Ureter (tissue), 1 donor: ENCODE measurements around the gene SMG6. TPM values are rescaled to one million over a fixed set of nuclear protein-coding genes. Genes with fewer than 3 reads are reported as not detected.

ENCODE experiments used
- DNase-seq: peaks from one replicate; pipeline ENCODE4 v3.0.0-alpha.2; 2020; ENCODE audit warnings: low spot score
- total RNA-seq: library from RNA; stranded (reverse); gene quantifications from one replicate; pipeline ENCODE4 v1.2.4, GENCODE V29; 2023
- donor health status: DM: yes; HTN: yes; CAD: no.

The SMG6 gene
- total RNA-seq, 1 donor from 2014 or later, result 58.4 TPM

DNA sequence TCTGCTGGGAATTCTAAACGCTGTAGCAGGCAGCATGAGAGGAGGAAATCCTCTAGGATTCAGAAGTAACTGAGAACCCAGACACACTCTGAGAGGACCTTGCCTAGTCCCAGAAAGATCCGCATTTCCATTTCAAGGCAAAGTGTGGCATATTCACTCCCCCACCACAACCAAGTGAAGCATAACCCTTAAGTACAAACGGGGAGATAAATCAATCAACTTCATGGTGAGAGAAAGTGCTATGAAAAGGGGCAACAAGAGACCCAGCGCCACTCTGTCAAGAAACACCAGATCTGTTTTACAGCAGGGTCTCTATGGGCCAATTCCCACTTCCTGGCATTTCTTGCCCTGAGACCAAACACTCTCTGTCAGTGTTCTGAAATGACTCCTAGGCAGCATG, 68.3 kb downstream of the SMG6 start:
- DNase-seq, result no peak

DNA sequence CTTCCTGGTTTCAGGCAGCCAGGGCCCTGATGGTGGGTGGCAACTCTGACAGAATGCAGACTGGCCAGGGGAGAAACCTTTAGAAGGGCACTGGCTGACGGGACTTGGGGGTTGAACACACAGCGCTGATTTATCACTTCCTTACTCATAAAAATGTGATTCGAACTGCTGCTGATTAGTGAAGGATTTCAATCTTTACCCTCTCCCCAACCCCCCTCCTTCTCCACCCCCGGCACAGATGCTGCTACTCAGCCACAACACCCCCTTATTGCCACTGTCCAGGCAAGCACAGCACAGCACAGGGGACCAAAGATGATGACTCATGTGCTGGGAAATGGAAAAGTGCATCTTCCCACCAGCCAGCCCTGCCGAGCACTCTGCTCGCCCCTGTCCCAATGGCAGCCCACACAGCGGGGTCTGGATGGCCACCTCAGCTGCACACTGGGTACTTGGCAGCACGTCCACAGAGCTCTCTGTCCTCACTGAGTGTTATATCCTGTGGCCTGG, 70.1 kb downstream of the SMG6 start:
- DNase-seq, result no peak

DNA sequence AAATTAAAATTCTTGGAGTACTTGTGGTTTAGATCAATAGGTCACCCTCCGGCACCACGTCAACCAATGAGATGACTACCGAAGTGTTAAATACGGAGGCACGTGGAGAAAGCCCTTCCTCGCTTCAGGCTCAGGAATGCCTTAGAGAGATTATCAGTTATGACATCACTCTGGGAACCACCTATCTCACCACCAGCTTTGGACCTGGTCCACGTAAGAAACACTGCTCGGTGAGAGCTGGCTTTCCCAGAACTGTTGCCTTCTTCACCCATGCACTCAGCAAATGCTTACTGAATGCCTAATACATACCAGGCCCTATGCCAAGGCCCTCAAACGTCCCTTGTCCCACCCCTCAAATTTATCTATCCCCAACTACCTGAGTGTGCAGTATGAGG, 71.3 kb downstream of the SMG6 start:
- DNase-seq, result no peak

DNA sequence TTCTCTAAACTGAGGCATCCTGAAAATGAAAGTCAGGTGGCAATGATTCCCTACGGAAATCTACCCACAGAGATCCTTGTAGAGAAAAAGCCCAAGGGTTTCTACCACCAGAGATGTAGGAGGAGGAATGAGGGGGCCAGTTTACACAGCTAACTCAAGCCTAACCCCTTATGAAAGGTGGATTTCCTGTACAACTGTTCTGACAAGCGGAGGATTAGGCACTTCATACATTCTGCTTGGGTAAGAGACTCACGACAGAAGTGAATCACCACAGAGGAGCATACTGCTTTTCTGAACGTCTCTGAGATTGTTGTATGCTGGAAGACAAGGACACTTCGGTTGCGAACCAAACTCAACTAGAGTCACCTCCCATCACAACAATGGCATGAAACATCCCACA, 72.7 kb downstream of the SMG6 start:
- DNase-seq, result no peak

DNA sequence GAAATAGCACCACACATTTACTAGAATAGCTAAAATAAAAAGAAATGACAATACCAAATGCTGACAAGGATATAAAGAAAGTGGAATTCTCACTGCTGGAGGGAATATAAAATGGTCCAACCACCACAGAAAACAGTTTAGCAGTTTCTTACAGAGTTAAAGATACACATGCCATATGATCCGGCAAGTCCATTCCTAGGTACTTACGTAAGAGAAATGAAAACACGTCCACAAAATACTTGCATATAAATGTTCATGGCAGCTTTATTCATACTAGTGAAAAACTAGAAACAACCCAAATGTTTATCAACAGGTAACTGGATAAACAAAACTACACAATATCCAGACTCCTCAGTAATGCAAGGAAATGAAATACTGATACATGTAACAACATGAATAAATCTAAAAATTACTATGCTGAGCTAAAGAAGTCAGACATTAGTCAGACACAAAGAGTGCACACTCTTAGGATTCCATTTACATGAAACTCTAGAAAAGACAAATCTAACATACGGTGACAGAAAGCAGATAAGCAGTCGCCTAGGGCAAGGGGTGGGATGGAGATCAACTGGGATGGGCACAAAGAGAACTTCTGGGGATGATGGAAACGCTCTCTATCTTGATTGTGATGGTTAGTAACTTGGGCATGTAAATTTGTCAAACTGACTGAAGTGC, 76.4 kb downstream of the SMG6 start:
- DNase-seq, result no peak

DNA sequence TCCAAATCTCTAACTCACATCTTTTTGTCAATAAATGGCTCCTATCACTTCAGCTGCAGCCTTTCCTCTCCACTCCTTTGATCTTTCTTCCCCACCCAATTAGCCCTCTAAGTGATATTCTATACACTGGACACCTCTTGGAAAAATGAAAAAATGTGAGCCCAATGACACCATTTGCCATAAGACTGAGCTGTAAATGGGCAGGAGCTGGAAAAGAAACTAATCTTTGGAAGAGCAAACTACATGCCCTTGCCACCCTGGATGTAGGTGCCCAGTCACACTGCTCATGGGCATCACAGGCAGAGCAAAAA, 80.0 kb downstream of the SMG6 start:
- no peak for DNase-seq

DNA sequence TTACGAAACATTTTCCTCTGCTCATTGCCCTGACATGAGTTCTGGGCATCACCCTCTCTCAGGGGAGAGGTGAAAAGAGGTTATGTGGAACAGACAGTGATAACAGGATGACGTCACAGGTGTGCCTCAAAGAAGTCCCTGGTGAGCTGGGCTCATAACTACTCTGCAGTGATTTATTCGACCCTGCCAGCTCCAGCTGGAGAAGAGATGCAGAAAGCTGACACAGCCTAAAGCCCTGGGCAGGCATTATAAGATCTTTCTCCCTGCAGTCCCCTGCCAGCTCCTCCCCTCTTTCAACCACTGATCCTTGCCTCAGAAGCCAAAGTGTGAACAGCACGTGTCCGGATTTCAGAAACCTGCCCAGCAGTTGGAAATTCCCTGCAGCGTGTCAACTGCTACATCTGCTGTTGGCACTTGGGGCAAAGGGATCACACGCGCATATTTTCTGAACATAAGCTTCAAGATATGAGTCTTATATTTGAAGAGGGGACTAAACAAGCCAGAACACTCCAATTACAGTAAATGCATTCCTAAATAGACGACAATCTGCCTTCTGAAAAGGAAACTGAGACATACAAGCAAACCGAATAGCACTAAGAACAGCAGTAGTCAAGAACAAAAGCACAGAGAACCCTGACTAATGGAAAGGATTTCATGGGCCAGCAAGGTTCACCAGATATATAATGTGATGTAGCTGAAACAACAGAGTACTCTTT, 80.5 kb downstream of the SMG6 start:
- DNase-seq, result no peak

DNA sequence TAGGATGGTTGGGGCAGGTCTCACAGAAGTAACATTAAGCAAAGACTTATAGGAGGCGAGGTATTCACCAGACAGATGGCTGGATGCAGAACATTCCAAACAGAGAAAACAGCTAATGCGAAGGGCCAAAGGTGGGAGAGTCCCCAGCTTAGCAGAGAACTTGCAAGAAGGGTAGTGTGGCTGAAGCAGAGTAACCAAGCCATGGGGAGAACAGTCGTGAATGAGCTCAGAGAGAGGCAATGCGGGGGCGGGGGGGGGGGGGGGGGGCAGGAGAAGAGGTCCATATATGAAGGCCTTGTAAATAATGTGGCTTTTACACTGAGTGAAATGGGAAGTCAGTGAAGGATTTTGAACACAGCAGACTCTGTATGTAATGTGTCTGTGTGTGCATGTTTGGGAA, 81.3 kb downstream of the SMG6 start:
- no peak for DNase-seq

DNA sequence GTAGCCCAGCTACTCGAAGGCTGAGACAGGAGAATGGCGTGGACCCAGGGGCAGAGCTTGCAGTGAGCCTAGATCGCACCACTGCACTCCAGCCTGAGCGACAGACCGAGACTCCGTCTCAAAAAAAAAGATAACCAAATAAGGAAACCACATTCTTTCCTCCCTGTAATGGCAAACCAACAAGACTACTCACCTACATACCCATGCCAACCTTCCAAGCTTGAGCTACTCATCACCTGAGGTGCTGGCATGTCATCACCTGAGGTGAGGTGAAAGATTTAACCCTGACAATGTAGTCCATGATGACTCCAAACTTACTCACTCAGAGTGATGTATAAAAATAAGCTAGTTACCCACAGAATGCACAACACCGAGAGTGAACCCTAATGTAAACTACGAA, 85.2 kb downstream of the SMG6 start:
- DNase-seq, result no peak

DNA sequence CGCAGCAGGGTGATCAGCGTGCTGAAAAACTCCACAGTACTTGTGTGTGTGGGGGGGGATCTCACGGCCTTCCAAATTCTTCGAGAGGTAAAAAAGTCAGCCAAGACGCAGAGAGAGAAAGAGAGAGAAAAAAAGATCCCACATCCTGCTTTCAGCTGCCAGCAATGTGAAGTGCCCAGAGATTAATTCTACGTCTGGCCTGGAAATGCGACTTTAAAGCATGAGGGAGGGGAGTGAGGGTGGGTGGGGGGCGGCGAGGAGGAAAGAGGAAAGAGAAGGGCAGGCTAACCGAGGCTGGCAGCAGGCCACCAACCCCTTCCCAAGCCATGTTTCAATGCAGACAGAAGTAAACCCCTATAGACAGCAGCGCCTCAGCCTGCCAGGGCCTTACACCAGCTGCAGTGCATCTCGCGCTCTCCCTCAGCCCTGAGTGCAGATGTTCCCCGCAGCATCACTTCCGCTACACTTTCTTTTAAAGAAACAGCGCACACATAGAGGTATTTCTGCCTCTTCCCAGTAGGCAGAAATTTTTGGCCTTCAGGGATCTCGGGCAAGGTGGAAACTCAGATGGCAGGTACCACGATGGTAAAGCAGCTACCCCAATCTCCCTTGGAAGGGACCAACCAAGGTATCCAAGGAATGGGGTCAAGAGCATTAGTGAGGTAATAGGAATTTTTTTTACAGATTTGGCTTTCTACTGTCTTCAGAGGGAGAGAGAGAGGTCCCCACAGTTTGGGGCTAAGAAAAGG, 87.8 kb downstream of the SMG6 start:
- peak; percentile 63 for DNase-seq

DNA sequence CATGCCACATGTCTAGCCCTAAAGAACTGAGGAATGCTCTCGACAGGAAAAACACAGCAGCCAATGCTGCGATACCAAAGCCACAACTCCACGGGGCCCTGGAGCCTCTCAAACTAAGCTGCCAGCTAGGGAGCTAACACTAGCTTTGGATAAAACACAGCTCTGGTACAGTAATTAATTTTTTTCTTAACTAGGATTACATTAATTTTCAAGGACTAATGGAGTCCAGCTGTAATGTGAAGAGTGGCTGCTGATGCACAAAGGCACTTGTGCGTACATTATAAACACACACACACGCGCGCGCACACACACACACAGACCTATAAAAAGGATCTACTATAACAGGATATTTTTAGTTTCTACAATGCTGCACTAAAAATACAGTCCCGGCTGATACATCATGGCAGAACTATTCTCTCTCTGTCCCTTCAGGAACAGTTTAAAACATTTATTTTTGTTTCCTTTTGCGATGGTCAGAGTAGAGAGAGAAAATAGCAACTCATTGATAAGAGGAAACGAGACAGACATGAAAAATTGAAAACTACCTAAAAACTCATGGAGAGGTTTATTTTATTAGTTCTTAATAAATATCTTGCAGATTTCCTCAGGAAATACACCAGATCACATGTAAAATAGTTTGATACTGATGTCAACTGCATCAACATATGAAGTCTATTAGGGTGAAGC, 88.5 kb downstream of the SMG6 start:
- DNase-seq, result no peak

DNA sequence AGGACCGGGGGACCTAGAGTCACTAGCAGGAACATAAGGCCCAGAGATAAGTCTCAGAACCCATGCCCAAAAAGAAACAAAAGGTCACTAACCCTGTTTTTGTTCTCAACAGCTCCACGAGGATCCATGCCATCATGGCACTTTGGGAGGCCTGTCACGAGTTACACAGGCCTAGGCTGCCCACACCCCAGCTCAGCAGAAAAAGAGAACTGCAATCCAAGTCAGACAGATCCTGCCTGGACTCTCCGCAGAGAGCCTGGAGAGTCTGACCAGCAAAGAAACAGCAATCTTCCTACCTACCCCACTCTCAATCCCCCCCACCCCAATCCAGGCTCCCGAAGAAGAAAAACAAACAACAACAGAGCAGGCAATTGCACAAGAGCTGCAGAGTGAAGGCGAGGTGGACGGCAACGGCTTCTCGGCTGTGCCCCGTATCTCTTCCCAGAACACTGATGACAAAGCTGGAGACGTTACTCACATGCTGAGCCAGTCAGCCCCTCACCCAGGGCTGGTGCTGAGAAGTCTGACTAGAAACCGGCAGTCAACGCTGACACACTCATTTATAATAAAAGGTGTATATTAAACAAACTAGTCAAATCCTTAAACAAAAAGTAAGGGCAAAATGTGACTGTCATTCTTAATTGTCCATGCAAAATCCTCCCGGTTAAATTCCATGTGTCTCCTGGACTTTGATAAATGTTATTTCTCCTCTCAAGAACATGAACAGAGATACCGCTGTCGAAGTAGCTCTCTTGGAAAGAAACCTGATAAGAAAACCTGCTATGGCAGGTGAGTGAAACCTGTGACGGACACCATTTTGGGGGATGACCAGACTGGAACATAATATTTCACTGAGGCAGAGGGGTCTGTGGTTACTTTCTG, 89.3 kb downstream of the SMG6 start:
- DNase-seq, result no peak

DNA sequence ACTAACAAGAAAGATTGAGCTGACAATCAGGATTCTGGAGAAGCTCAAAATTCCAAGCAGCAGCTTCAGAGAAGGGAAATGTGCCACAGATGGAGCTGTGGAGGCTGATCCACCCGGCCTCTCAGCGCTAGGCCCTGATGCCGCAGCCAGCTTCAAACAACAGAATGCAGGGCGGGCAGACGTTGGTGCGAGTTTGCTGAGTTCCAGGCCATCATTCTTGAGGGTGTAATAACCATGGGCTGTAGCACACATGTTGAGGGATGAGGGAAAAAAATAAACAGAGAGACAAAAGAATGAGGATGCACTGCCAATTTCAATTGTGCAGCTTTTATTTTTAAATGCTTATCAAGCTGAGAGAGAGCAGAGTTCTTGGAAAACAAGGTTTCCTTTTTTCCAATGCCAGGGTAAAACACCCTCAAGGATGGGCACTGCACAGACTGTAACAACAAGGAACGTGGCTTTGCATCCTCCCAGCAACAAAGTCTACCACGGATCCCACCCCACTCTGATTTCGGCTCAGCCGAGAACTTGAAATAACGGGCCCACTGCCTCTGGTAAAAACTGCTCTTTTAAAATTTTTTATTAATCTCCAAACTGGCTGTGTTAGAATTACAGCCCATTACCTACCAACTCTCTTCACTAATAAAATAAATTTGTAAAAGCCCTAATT, 90.2 kb downstream of the SMG6 start:
- no peak for DNase-seq

DNA sequence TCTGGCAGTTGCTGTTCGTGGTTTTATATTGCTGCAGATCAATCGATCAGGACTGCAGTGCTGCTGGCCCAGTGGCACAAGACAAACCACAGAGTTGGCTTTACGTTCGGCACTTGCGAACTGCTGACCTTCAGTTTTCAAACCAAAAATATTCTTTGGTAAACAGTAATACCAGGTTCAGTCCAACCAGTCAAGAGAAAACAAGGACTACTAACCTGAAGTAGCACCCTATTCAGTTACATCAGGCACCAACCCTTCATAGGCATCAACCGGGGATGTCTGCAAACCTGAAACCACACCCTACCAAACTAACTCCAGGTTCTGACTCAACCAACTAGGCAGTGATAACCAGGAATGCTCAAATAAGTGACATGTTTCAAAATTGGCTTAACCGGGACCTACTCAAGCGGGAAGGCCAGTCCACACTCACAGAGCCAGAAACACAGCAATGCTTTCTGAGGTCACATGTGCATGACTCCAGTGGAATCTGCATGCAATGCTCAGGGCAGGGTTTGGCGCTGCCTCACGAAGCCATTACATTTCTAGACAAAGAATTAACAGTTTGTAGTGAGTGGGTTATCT, 91.1 kb downstream of the SMG6 start:
- DNase-seq, result no peak

DNA sequence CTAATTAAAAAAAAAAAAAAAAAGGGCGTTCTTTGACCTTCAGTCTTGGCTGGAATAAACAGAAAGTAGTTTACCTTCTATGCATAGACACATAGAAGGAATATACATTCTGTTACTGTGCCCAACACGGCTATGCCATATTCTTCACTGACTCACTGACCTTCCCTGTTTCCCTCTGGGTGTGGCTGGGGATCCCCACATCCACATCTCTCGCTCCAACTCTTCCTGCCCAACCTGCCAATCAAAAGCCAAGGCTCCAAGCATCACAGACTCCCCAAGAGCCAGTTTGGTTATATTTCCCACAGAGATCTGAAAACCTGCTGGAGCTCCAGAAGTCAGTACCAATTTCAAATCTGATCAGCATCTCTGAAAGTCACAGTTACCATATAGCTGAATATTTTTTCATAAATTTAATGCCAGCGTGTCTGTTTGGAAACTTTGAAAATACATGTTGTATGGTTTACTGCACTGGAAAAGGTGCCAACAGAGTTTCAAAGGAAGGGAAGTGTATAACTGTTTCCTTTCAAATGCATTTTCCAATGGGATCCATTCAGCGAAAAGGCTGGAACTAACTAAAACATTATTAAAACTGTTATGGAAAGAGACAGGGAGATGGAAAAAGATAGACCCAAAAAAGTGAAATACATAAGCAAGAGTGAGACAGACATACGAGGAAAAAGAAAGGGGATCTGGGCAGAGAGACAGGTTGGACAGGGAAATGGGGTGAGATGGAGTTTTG, 91.8 kb downstream of the SMG6 start:
- no peak for DNase-seq

DNA sequence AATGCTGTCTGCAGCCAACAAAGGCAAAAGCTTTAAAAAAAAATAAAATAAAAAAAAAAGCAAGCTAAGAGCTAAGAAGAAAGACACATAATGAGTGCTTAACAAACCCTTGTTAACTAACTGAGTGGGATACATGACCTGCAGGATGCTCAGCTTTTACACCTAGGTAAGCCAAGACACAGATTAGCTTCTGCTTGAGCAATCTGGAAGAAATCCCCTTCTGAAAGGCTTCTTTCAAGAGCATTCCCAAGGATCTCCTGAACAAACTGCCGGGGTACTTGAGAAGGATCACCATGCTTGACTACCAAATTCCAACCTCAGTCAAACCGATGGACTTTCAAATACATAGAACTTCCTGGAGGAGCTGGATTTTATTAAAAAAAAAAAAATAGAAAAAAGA, 92.9 kb downstream of the SMG6 start:
- no peak for DNase-seq

DNA sequence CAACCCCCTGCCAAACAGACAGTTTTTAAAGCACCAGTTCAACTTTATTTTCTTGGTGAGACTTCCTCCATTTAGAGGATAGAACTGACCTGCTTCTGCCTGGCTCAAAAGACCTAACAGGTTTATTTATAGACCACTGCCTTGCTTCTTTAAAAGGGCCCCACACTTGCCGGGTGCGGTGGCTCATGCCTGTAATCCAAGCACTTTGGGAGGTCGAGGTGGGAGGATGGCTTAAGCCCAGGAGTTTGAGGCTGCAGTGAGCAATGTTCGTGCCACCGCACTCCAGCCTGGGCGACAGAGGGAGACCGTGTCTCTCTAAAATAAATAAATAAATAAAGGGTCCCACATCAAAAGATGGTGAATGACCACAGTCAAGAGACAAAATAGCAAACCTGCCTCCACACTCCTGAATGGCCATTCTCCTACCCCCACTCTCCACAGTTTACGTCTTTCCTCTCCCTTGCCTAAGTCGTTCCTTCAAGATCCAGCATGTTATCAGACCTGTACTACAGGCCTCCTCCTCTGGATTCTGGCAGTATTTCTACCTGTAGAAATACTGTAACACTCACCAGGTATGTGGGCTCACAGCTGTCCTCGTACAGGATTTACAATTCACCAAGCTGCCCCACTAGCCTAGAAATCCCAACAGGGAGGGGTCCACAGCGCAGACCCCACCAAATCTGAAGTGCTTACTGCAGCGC, 95.6 kb downstream of the SMG6 start:
- no peak for DNase-seq

DNA sequence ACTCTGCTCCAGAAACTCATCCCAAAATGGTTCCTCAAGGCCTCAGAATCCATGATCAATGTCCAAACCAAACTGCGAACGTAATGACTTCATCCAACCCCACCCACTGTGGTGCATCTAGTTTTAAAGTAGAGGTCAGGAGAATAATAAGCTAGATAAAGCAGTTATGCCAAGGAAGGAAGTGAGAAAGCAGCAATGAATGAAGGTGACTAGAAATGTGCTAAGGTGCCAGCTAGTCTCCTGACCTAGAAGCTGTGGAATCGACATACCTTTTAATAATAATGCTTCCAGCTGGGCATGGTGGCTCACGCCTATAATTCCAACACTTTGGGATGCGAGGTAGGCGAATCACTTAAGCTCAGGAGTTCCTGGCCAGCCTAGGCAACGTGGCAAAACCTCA, 99.2 kb downstream of the SMG6 start:
- DNase-seq, result no peak

DNA sequence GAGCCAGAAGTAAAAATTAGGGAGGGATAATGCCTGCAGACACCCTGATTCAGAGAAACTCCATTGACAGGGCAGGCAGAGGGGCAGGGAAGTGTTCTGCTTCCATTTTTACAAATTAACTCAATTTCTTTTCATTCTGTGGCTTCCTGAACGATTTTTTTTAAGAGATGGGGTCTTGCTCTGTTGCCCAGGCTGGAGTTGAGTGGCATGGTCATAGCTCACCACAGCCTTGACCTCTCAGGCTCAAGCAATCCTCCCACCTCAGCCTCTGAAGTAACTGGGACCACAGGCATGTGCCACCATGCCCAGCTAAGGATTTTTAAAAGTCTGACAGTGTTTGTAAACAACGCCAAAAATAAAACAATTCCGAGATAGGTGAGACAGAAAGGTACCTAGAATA, 99.8 kb downstream of the SMG6 start:
- DNase-seq, result no peak
